ENCODE measurements around the gene LRCH3. TPM values are rescaled to one million over a fixed set of nuclear protein-coding genes. Genes with fewer than 3 reads are reported as not detected.
"Not testable (repeated sequence)": the region's sequence is repeated elsewhere in the genome, so short reads cannot be mapped to it uniquely, and the experiment has no call there.

The LRCH3 gene
- total RNA-seq, 1 experiment from 2014 or later: 164 TPM

DNA sequence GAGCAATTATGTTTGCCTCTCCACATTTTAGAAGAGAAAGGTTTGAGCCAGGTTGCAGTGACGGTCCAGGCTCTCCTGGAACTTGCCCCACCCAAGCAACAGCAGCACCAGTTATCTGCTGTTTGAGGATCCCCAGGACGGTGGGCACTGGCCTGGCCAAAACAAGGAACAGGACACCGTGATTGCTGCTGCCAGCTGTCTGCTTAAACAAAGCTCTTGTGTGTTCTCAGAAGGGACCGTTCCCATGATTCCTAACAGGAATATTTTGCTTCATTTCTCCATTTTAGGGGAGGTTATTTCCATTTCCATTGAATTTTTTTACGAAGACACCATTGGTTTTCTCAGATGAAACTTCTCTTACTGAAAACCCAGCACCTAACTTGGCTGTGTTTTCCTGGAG is 92.5 kb downstream of the LRCH3 start:
- H3K36me3 ChIP-seq (ENCODE audit: insufficient read depth, low read length): peaks cover 70% of the 10 kb centered on the region
- H3K79me2 ChIP-seq (ENCODE audit: low read length): no peaks in the 10 kb centered on the region
- no peaks in the 10 kb centered on the region for H3K9me2 ChIP-seq (replicated peaks; ENCODE audit: insufficient read depth, low read length)
- no peak overlapping the region for H3K4me3 ChIP-seq (ENCODE audit: low read length)
- 0 out of 2 replicates have a peak, but pooled peaks cover 4% of the 10 kb centered on the region for H3K9me3 ChIP-seq (ENCODE audit: low read length)
- no peaks in the 10 kb centered on the region for H4K20me1 ChIP-seq (ENCODE audit: insufficient read depth, low read depth, low read length)
- no peaks in the 10 kb centered on the region for H3K4me1 ChIP-seq (ENCODE audit: low read length)
- no peak for DNase-seq
- no peak overlapping the region for H2AFZ ChIP-seq (ENCODE audit: low read length)
- H3K4me2 ChIP-seq (ENCODE audit: low read depth, low read length, poor library complexity, severe bottlenecking): no peak overlapping the region
- H3K9ac ChIP-seq (ENCODE audit: low read length): no peak overlapping the region
- H3K27me3 ChIP-seq (ENCODE audit: low read length): no peaks in the 10 kb centered on the region
- no peak overlapping the region for H3K27ac ChIP-seq (ENCODE audit: low read length)

DNA sequence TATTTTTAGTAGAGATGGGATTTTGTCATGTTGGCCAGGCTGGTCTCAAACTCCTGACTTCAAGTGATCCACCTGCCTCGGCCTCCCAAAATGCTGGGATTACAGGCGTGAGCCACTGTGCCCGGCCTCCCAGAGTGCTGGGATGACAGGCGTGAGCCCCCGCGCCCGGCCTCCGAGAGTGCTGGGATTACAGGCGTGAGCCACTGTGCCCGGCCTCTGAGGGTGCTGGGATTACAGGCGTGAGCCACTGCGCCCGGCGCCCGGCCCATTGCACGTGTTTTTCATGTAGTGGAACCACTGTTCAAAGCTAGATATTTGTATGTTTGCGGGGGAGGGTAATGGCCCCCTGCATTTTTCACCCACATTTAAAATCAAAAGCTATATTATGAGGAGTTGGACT is 93.3 kb downstream of the LRCH3 start:
- not testable (repeated sequence) for H3K9me2 ChIP-seq (replicated peaks; ENCODE audit: insufficient read depth, low read length); H3K9ac ChIP-seq (ENCODE audit: low read length); H3K4me1 ChIP-seq (ENCODE audit: low read length); H3K9me3 ChIP-seq (ENCODE audit: low read length); H4K20me1 ChIP-seq (ENCODE audit: insufficient read depth, low read depth, low read length); H3K27me3 ChIP-seq (ENCODE audit: low read length); H2AFZ ChIP-seq (ENCODE audit: low read length); H3K27ac ChIP-seq (ENCODE audit: low read length); DNase-seq; H3K4me2 ChIP-seq (ENCODE audit: low read depth, low read length, poor library complexity, severe bottlenecking); H3K79me2 ChIP-seq (ENCODE audit: low read length); H3K4me3 ChIP-seq (ENCODE audit: low read length)
- peaks cover 65% of the 10 kb centered on the region for H3K36me3 ChIP-seq (ENCODE audit: insufficient read depth, low read length)

DNA sequence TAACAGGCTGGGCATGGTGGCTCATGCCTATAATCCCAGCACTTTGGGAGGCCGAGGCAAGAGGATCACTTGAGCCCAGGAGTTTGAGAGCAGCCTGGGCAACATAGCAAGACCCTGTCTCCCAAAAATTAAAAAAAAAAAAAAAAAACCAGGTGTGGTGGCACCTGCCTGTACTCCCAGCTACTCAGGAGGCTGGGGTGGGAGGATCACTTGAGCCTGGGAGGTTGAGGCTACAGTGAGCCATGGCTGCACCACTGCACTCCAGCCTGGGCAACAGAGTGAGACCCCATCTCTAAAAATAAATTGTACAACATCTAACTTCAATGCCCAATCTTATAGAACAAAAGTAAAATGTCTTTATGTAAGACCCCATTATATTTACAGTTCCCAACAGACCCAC is 95.0 kb downstream of the LRCH3 start:
- not testable (repeated sequence) for H4K20me1 ChIP-seq (ENCODE audit: insufficient read depth, low read depth, low read length); H3K27me3 ChIP-seq (ENCODE audit: low read length); H3K27ac ChIP-seq (ENCODE audit: low read length); H3K9ac ChIP-seq (ENCODE audit: low read length); H3K4me2 ChIP-seq (ENCODE audit: low read depth, low read length, poor library complexity, severe bottlenecking); H3K79me2 ChIP-seq (ENCODE audit: low read length); H3K4me3 ChIP-seq (ENCODE audit: low read length); H3K9me2 ChIP-seq (replicated peaks; ENCODE audit: insufficient read depth, low read length); DNase-seq; H2AFZ ChIP-seq (ENCODE audit: low read length); H3K9me3 ChIP-seq (ENCODE audit: low read length); H3K4me1 ChIP-seq (ENCODE audit: low read length)
- peaks cover 58% of the 10 kb centered on the region for H3K36me3 ChIP-seq (ENCODE audit: insufficient read depth, low read length)

DNA sequence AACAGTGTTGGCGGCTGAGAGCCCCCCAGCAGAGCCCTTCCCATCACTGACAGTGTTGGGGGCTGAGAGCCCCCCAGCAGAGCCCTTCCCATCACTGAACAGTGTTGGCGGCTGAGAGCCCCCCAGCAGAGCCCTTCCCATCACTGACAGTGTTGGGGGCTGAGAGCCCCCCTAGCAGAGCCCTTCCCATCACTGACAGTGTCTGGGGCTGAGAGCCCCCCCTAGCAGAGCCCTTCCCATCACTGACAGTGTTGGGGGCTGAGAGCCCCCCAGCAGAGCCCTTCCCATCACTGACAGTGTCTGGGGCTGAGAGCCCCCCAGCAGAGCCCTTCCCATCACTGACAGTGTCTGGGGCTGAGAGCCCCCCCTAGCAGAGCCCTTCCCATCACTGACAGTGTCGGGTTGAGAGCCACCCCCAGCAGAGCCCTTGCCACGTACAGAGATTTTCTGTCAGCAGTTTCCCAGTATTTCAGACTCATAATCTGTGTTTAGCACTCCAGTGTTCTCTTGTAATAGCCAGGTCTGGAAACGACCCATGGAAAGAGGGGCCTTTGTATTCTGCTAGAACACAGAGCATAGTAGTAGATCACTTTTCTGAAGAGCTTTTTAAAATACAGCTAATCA is 96.5 kb downstream of the LRCH3 start:
- not testable (repeated sequence) for H3K9me2 ChIP-seq (replicated peaks; ENCODE audit: insufficient read depth, low read length); H3K9ac ChIP-seq (ENCODE audit: low read length); H3K4me2 ChIP-seq (ENCODE audit: low read depth, low read length, poor library complexity, severe bottlenecking); H2AFZ ChIP-seq (ENCODE audit: low read length); H3K27me3 ChIP-seq (ENCODE audit: low read length); H4K20me1 ChIP-seq (ENCODE audit: insufficient read depth, low read depth, low read length); H3K9me3 ChIP-seq (ENCODE audit: low read length); H3K27ac ChIP-seq (ENCODE audit: low read length); H3K4me1 ChIP-seq (ENCODE audit: low read length); DNase-seq; H3K79me2 ChIP-seq (ENCODE audit: low read length); H3K4me3 ChIP-seq (ENCODE audit: low read length)
- H3K36me3 ChIP-seq (ENCODE audit: insufficient read depth, low read length): peaks cover 47% of the 10 kb centered on the region

- H3K79me2 ChIP-seq (ENCODE audit: low read length): 0 out of 2 replicates have a peak, but pooled peaks cover 2% of the 10 kb centered on the region
- H3K9ac ChIP-seq (ENCODE audit: low read length): no peak overlapping the region
- DNase-seq: no peak
- H3K4me1 ChIP-seq (ENCODE audit: low read length): no peaks in the 10 kb centered on the region
- H3K9me2 ChIP-seq (replicated peaks; ENCODE audit: insufficient read depth, low read length): no peaks in the 10 kb centered on the region
- 0 out of 2 replicates have a peak, but pooled peaks cover 6% of the 10 kb centered on the region for H4K20me1 ChIP-seq (ENCODE audit: insufficient read depth, low read depth, low read length)
- peaks cover 41% of the 10 kb centered on the region for H3K36me3 ChIP-seq (ENCODE audit: insufficient read depth, low read length)
- no peak overlapping the region for H2AFZ ChIP-seq (ENCODE audit: low read length)
- H3K9me3 ChIP-seq (ENCODE audit: low read length): 0 out of 2 replicates have a peak, but pooled peaks cover 4% of the 10 kb centered on the region
- H3K4me2 ChIP-seq (ENCODE audit: low read depth, low read length, poor library complexity, severe bottlenecking): no peak overlapping the region
- no peak overlapping the region for H3K4me3 ChIP-seq (ENCODE audit: low read length)
- no peaks in the 10 kb centered on the region for H3K27me3 ChIP-seq (ENCODE audit: low read length)
- no peak overlapping the region for H3K27ac ChIP-seq (ENCODE audit: low read length)
Observed at GRCh38 chr3:197888511-197888910, 97.5 kb downstream of the LRCH3 start.

GRCh38 chr3:197889204-197889930 is 98.3 kb downstream of the LRCH3 start:
- peaks cover 2% of the 10 kb centered on the region; the same call in 1 of the 2 replicates for H3K79me2 ChIP-seq (ENCODE audit: low read length)
- no peaks in the 10 kb centered on the region for H3K27me3 ChIP-seq (ENCODE audit: low read length)
- no peak overlapping the region for H3K9ac ChIP-seq (ENCODE audit: low read length)
- no peak overlapping the region for H3K4me2 ChIP-seq (ENCODE audit: low read depth, low read length, poor library complexity, severe bottlenecking)
- H2AFZ ChIP-seq (ENCODE audit: low read length): no peak overlapping the region
- 0 out of 2 replicates have a peak, but pooled peaks cover 6% of the 10 kb centered on the region for H4K20me1 ChIP-seq (ENCODE audit: insufficient read depth, low read depth, low read length)
- no peak overlapping the region for H3K4me3 ChIP-seq (ENCODE audit: low read length)
- H3K27ac ChIP-seq (ENCODE audit: low read length): no peak overlapping the region
- H3K9me3 ChIP-seq (ENCODE audit: low read length): 0 out of 2 replicates have a peak, but pooled peaks cover 4% of the 10 kb centered on the region
- no peaks in the 10 kb centered on the region for H3K4me1 ChIP-seq (ENCODE audit: low read length)
- DNase-seq: no peak
- H3K9me2 ChIP-seq (replicated peaks; ENCODE audit: insufficient read depth, low read length): no peaks in the 10 kb centered on the region
- peaks cover 36% of the 10 kb centered on the region for H3K36me3 ChIP-seq (ENCODE audit: insufficient read depth, low read length)

DNA sequence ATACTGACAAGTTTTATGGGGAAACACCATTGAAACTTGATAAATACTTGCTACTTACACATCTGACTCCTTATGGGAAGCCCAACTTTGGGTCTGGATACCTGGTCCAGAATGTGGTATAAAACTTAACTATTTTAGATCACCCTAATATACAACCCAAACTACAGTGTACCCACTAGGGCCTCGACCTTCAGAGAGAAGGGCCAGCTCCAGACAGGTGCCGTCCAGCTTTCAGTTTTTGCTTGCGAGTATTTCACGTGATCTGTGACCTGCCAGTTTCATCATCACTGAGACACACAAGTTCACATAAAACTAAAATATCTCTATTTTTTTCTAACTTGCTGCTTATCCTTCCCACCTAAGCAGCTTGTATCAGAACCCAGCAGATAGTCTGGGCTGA is 99.6 kb downstream of the LRCH3 start:
- no peaks in the 10 kb centered on the region for H3K9me2 ChIP-seq (replicated peaks; ENCODE audit: insufficient read depth, low read length)
- no peaks in the 10 kb centered on the region for H3K4me1 ChIP-seq (ENCODE audit: low read length)
- H3K79me2 ChIP-seq (ENCODE audit: low read length): peaks cover 7% of the 10 kb centered on the region
- no peak overlapping the region for H2AFZ ChIP-seq (ENCODE audit: low read length)
- peaks cover 25% of the 10 kb centered on the region for H3K36me3 ChIP-seq (ENCODE audit: insufficient read depth, low read length)
- no peak overlapping the region for H3K4me2 ChIP-seq (ENCODE audit: low read depth, low read length, poor library complexity, severe bottlenecking)
- H3K27me3 ChIP-seq (ENCODE audit: low read length): no peaks in the 10 kb centered on the region
- H3K27ac ChIP-seq (ENCODE audit: low read length): no peak overlapping the region
- H4K20me1 ChIP-seq (ENCODE audit: insufficient read depth, low read depth, low read length): 0 out of 2 replicates have a peak, but pooled peaks cover 6% of the 10 kb centered on the region
- no peak for DNase-seq
- no peak overlapping the region for H3K4me3 ChIP-seq (ENCODE audit: low read length)
- 0 out of 2 replicates have a peak, but pooled peaks cover 4% of the 10 kb centered on the region for H3K9me3 ChIP-seq (ENCODE audit: low read length)
- H3K9ac ChIP-seq (ENCODE audit: low read length): no peak overlapping the region

DNA sequence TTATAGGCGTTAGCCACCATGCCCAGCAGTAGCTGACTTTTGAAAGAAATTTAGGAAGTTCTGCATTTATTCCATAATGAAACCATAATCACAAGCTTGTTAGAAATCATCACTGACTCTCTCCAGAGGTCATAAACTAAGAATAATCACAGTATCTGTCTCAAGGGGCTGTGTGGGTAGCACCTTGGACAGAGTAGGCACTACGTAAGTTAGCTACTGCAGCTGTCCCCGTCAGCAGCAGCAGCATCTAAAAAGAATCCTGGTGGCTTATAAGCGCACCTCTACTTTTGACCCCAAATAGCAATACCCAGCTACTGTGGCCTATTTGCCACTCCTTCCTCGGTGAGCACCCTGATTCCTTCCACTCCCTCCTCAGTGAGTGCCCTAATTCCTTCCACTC is 101.1 kb downstream of the LRCH3 start:
- no peak overlapping the region for H2AFZ ChIP-seq (ENCODE audit: low read length)
- no peaks in the 10 kb centered on the region for H3K9me2 ChIP-seq (replicated peaks; ENCODE audit: insufficient read depth, low read length)
- no peaks in the 10 kb centered on the region for H3K9me3 ChIP-seq (ENCODE audit: low read length)
- no peak overlapping the region for H3K4me2 ChIP-seq (ENCODE audit: low read depth, low read length, poor library complexity, severe bottlenecking)
- H3K79me2 ChIP-seq (ENCODE audit: low read length): peaks cover 14% of the 10 kb centered on the region
- H3K4me3 ChIP-seq (ENCODE audit: low read length): no peak overlapping the region
- H3K27me3 ChIP-seq (ENCODE audit: low read length): no peaks in the 10 kb centered on the region
- no peak overlapping the region for H3K9ac ChIP-seq (ENCODE audit: low read length)
- no peak overlapping the region for H3K27ac ChIP-seq (ENCODE audit: low read length)
- DNase-seq: no peak
- H3K36me3 ChIP-seq (ENCODE audit: insufficient read depth, low read length): peaks cover 13% of the 10 kb centered on the region; the same call in 1 of the 2 replicates
- H3K4me1 ChIP-seq (ENCODE audit: low read length): no peaks in the 10 kb centered on the region
- H4K20me1 ChIP-seq (ENCODE audit: insufficient read depth, low read depth, low read length): 0 out of 2 replicates have a peak, but pooled peaks cover 6% of the 10 kb centered on the region

All from Karpas-422 (cell line).